Trophoblast cell (in vitro differentiated cells and primary cell): ENCODE measurements around the gene TMEM138.

ENCODE experiments used
- DNase-seq, 2 donors: peaks; one replicate each; pipeline ENCODE4 v3.0.0-alpha.2; 2016
- H2AFZ ChIP-seq: 2 replicates; pipeline ENCODE4 v1.6.1; 2013; ENCODE audit warnings: low read length, moderate library complexity, mild to moderate bottlenecking; ENCODE audit not compliant: insufficient read depth, poor library complexity
- H2AK5ac ChIP-seq: 2 replicates; pipeline ENCODE4 v1.6.1; 2013; ENCODE audit warnings: mild to moderate bottlenecking, low read length
- H2BK120ac ChIP-seq: 2 replicates; pipeline ENCODE4 v1.6.1; 2013; ENCODE audit warnings: low read length, mild to moderate bottlenecking, moderate library complexity; ENCODE audit not compliant: insufficient read depth, poor library complexity
- H2BK12ac ChIP-seq: 2 replicates; pipeline ENCODE4 v1.6.1; 2013; ENCODE audit warnings: mild to moderate bottlenecking, low read length, moderate library complexity
- H2BK5ac ChIP-seq: 2 replicates; pipeline ENCODE4 v1.6.1; 2013; ENCODE audit warnings: low read length, low read depth, moderate library complexity, mild to moderate bottlenecking; ENCODE audit not compliant: poor library complexity
- H3K14ac ChIP-seq: 2 replicates; pipeline ENCODE4 v1.6.1; 2013; ENCODE audit warnings: mild to moderate bottlenecking, low read length
- H3K18ac ChIP-seq: 2 replicates; pipeline ENCODE4 v1.6.1; 2013; ENCODE audit warnings: mild to moderate bottlenecking, low read length
- H3K23ac ChIP-seq: 2 replicates; pipeline ENCODE4 v1.6.1; 2013; ENCODE audit warnings: low read length
- H3K27ac ChIP-seq: 2 replicates; pipeline ENCODE4 v1.5.1; 2013; ENCODE audit warnings: low read depth, mild to moderate bottlenecking, inconsistent platforms, low read length, moderate library complexity
- H3K27me3 ChIP-seq: 2 replicates; pipeline ENCODE4 v1.6.1; 2013; ENCODE audit warnings: inconsistent platforms, mild to moderate bottlenecking, low read length, moderate library complexity; ENCODE audit not compliant: insufficient read depth
- H3K36me3 ChIP-seq, 2 experiments: 1 replicate in 1 of 2; 2 replicates in 1 of 2; pipeline ENCODE4 v1.6.1; 2013; ENCODE audit warnings: low read length in 2 of 2, mild to moderate bottlenecking in 2 of 2, moderate library complexity in 1 of 2; ENCODE audit not compliant: insufficient read depth in 2 of 2, control insufficient read depth in 1 of 2
- H3K4ac ChIP-seq: 2 replicates; pipeline ENCODE4 v1.6.1; 2013; ENCODE audit warnings: low read depth, mild to moderate bottlenecking, low read length, moderate library complexity
- H3K4me1 ChIP-seq, 2 experiments: 1 replicate in 1 of 2; 2 replicates in 1 of 2; pipeline ENCODE4 v1.6.1; 2013; ENCODE audit warnings: low read length in 2 of 2, mild to moderate bottlenecking in 2 of 2, moderate library complexity in 1 of 2; ENCODE audit not compliant: insufficient read depth in 2 of 2, control insufficient read depth in 1 of 2
- H3K4me2 ChIP-seq: 2 replicates; pipeline ENCODE4 v1.6.1; 2013; ENCODE audit warnings: inconsistent platforms, mild to moderate bottlenecking, low read length, moderate library complexity
- H3K4me3 ChIP-seq: 2 replicates; pipeline ENCODE4 v1.5.1; 2013; ENCODE audit warnings: mild to moderate bottlenecking, low read depth, low read length, inconsistent platforms
- H3K79me1 ChIP-seq: one replicate; pipeline ENCODE4 v1.6.1; 2013; ENCODE audit warnings: low read length
- H3K79me2 ChIP-seq: 2 replicates; pipeline ENCODE4 v1.6.1; 2013; ENCODE audit warnings: low read length, mild to moderate bottlenecking; ENCODE audit not compliant: control insufficient read depth, insufficient read depth, poor library complexity
- H3K9ac ChIP-seq: 2 replicates; pipeline ENCODE4 v1.6.1; 2013; ENCODE audit warnings: mild to moderate bottlenecking, low read length
- H3K9me3 ChIP-seq: 2 replicates; pipeline ENCODE4 v1.6.1; 2013; ENCODE audit warnings: low read depth, mild to moderate bottlenecking, control low read depth, inconsistent platforms, low read length; ENCODE audit not compliant: insufficient read depth
- H4K12ac ChIP-seq: 2 replicates; pipeline ENCODE4 v1.6.1; 2013; ENCODE audit warnings: low read depth, mild to moderate bottlenecking, low read length, moderate library complexity
- H4K8ac ChIP-seq: 2 replicates; pipeline ENCODE4 v1.6.1; 2013; ENCODE audit warnings: low read depth, mild to moderate bottlenecking, low read length, moderate library complexity
- H4K91ac ChIP-seq: one replicate; pipeline ENCODE4 v1.6.1; 2013; ENCODE audit warnings: low read depth, mild to moderate bottlenecking, low read length, moderate library complexity
- WGBS: extraction: QIAGEN DNeasy Blood & Tissue Kit; methylation state at CpG from one replicate; pipeline ENCODE4 v1.1.7; 2013; ENCODE audit warnings: missing lambda C conversion rate; ENCODE audit not compliant: insufficient read length, insufficient coverage; ENCODE audit errors: extremely low coverage; 5-methylcytosine and 5-hydroxymethylcytosine counted together

Gene TMEM138

GRCh38 chr11:61335355-61335710, 26.8 kb upstream of the TMEM138 start:
- peaks cover 2% of the 10 kb centered on the region for H3K9me3 ChIP-seq
- H3K27ac ChIP-seq = no peak overlapping the region
- no peaks in the 10 kb centered on the region for H3K27me3 ChIP-seq
- no peak for DNase-seq
- no peak overlapping the region for H3K4ac ChIP-seq
- H3K4me2 ChIP-seq = no peak overlapping the region
- H3K14ac ChIP-seq = no peak overlapping the region
- H3K79me1 ChIP-seq = peaks cover 13% of the 10 kb centered on the region
- H2AK5ac ChIP-seq = peak overlapping the region; percentile 16
- no peak overlapping the region for H2BK5ac ChIP-seq
- peaks cover 6 to 12% of the 10 kb centered on the region in 2 experiments for H3K36me3 ChIP-seq
- no peak overlapping the region for H2AFZ ChIP-seq
- no peak overlapping the region for H3K4me3 ChIP-seq
- no peak overlapping the region for H3K23ac ChIP-seq
- H4K91ac ChIP-seq = peak overlapping the region; percentile 17
- no peak overlapping the region for H4K8ac ChIP-seq
- no peak overlapping the region for H4K12ac ChIP-seq
- peaks cover 20% of the 10 kb centered on the region for H3K79me2 ChIP-seq
- peak overlapping the region; percentile 1 for H3K9ac ChIP-seq
- no peak overlapping the region for H2BK12ac ChIP-seq
- H3K4me1 ChIP-seq = peaks cover 5 to 9% of the 10 kb centered on the region in 2 experiments
- H2BK120ac ChIP-seq = no peak overlapping the region
- H3K18ac ChIP-seq = no peak overlapping the region
- WGBS = no CpG with 5 or more reads among the region's 1 CpG

DNA sequence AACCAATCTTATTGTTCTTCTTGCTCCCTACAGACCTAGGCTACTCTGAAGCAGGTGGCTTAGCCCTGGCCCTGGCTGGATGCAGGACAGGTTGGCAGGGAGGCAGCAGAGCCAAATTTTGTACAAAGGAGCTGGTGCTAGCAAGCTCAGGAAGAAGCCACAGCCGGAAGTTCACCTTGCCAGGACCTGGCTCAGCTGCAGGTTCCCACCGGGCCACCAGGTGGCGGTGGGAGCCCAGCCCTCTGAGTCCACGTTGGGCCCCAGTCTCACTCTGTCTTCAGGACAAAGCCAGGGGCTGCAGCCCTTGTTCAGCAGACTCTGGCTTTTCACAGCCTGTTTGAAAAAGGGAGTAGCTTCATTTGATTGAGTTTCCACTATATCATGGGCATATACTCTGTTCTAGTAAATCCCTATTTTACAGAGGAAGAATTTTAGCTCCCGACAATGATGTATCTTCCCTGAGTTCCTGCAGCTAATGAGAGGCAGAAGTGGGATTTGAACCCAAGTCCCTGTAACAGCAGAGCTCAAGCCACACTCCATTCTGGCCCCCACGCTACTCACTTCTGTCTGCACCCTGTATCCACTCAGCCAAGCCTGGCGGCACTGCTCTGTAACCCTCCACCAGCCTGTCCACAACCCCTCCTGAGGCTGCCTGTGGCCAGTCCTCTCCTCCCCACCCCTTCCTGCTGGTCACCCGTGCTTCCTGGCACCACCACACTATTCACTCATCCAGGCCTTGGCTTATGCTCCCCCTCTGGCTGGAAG, 25.8 kb upstream of the TMEM138 start:
- no peak overlapping the region for H3K14ac ChIP-seq
- no peak overlapping the region for H3K9ac ChIP-seq
- peak overlapping the region; percentile 42 for H2AK5ac ChIP-seq
- H3K36me3 ChIP-seq = peaks cover 6 to 10% of the 10 kb centered on the region in 2 experiments
- H2BK5ac ChIP-seq = no peak overlapping the region
- peak overlapping the region; percentile 11 for H4K91ac ChIP-seq
- no peak overlapping the region for H3K23ac ChIP-seq
- H3K18ac ChIP-seq = no peak overlapping the region
- no peak overlapping the region for H3K4me2 ChIP-seq
- no peak overlapping the region for H3K4me3 ChIP-seq
- H4K8ac ChIP-seq = peak overlapping the region; percentile 44
- no peak overlapping the region for H3K27ac ChIP-seq
- H2BK12ac ChIP-seq = no peak overlapping the region
- peaks cover 18% of the 10 kb centered on the region for H3K79me2 ChIP-seq
- H3K4me1 ChIP-seq = peaks cover 5 to 8% of the 10 kb centered on the region in 2 experiments
- peak overlapping the region; percentile 24 for H4K12ac ChIP-seq
- no peak overlapping the region for H2BK120ac ChIP-seq
- peak; percentile 85 to 93 for DNase-seq
- no peak overlapping the region for H2AFZ ChIP-seq
- peaks cover 2% of the 10 kb centered on the region for H3K9me3 ChIP-seq
- peaks cover 13% of the 10 kb centered on the region for H3K79me1 ChIP-seq
- WGBS = no CpG with 5 or more reads among the region's 8 CpGs
- H3K27me3 ChIP-seq = no peaks in the 10 kb centered on the region
- H3K4ac ChIP-seq = no peak overlapping the region

GRCh38 chr11:61337706-61338470, 24.3 kb upstream of the TMEM138 start:
- H3K4me2 ChIP-seq = no peak overlapping the region
- no peak overlapping the region for H3K14ac ChIP-seq
- H3K9ac ChIP-seq = no peak overlapping the region
- H3K27ac ChIP-seq = no peak overlapping the region
- H2BK120ac ChIP-seq = no peak overlapping the region
- H2AK5ac ChIP-seq = no peak overlapping the region
- H3K36me3 ChIP-seq = peaks cover 11 to 14% of the 10 kb centered on the region in 2 experiments
- no peaks in the 10 kb centered on the region for H3K9me3 ChIP-seq
- peaks cover 4% of the 10 kb centered on the region in 2 experiments for H3K4me1 ChIP-seq
- H2AFZ ChIP-seq = no peak overlapping the region
- no peak overlapping the region for H3K23ac ChIP-seq
- peaks cover 4% of the 10 kb centered on the region for H3K79me2 ChIP-seq
- H4K8ac ChIP-seq = no peak overlapping the region
- no peak for DNase-seq
- H2BK5ac ChIP-seq = no peak overlapping the region
- H3K4ac ChIP-seq = no peak overlapping the region
- no peak overlapping the region for H4K91ac ChIP-seq
- WGBS = no CpG with 5 or more reads among the region's 15 CpGs
- no peak overlapping the region for H3K4me3 ChIP-seq
- H4K12ac ChIP-seq = no peak overlapping the region
- H3K27me3 ChIP-seq = no peaks in the 10 kb centered on the region
- H2BK12ac ChIP-seq = no peak overlapping the region
- H3K18ac ChIP-seq = no peak overlapping the region
- peaks cover 8% of the 10 kb centered on the region for H3K79me1 ChIP-seq

DNA sequence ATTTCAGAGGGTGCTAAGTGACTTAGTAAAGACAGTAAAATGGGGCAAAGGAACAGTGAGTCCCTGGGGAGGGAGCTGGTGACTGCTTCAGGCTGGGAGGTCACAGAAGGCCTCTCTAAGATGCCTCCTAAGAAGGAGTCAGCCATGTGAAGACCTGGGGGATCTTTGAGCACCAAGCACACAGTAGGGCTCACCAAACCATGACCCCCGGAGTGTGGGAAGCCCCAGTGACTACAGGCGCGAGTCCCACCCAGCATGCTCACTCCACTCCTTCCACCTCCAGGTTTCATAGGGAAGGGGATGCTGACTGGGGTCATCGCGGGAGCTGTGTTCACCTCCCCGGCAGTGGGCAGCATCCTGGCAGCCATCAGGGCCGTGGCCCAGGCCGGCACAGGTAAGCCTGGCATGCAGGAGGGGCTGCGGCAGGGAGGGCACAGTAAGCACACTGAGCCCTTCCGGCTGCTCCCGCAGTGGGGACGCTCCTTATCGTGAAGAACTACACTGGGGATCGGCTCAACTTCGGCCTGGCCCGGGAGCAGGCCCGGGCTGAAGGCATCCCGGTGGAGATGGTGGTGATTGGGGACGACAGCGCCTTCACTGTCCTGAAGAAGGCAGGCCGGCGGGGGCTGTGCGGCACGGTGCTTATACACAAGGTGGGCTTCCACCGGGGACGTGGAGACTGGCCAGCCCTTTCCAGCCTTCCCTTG, 23.2 kb upstream of the TMEM138 start:
- Histone ChIP-seq H2AK5ac (no peak overlapping the region), H3K4me3 (no peak overlapping the region), H4K91ac (no peak overlapping the region), H3K79me1 (peaks cover 2% of the 10 kb centered on the region), H3K14ac (no peak overlapping the region), H3K4me1 (no peaks in the 10 kb centered on the region), H3K4me2 (no peak overlapping the region), H3K36me3 (peaks cover 14% of the 10 kb centered on the region in 2 experiments), H3K79me2 (no peaks in the 10 kb centered on the region), H4K12ac (no peak overlapping the region), H2BK5ac (no peak overlapping the region), H3K27ac (no peak overlapping the region), H4K8ac (no peak overlapping the region), H2BK12ac (no peak overlapping the region), H3K9me3 (no peaks in the 10 kb centered on the region), H3K18ac (no peak overlapping the region), H2AFZ (no peak overlapping the region), H3K9ac (no peak overlapping the region), H3K27me3 (no peaks in the 10 kb centered on the region), H3K23ac (no peak overlapping the region), H2BK120ac (no peak overlapping the region), H3K4ac (no peak overlapping the region)
- DNase-seq = no peak
- WGBS = no CpG with 5 or more reads among the region's 26 CpGs
